ENCODE measurements around the gene ERLEC1. TPM values are rescaled to one million over a fixed set of nuclear protein-coding genes. Genes with fewer than 3 reads are reported as not detected.

Gene ERLEC1
- total RNA-seq, 1 experiment from 2014 or later = 21.6 TPM

DNA sequence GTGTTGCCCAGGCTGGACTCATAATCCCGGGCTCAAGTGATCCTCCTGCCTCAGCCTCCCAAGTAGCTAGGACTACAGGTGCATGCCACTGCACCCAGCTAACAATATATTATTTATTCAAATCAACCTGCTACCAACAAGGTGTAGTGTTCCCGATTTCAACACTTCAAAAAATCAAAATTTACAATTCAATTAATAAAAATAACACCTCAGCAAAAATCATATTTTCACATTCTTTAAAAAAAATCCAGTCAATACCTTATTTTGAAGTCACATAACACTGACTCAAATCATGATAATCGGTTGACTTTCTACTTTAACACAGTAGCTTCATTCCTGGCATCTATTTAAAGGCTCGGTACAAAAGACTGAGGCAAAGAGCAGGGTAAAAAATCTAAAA lies 65.7 kb downstream of the ERLEC1 start:
- no peak overlapping the region for H2BK5ac ChIP-seq (ENCODE audit: insufficient read length, low read length)
- no peak overlapping the region for H3K4ac ChIP-seq (ENCODE audit: low read depth, low read length)
- H2BK20ac ChIP-seq (ENCODE audit: low read depth, low read length, poor library complexity, severe bottlenecking) = no peak overlapping the region
- no peak overlapping the region for H2AK5ac ChIP-seq (ENCODE audit: insufficient read length, low read length)
- H3K27me3 Mint-ChIP-seq (ENCODE audit: low read depth) = no peaks in the 10 kb centered on the region
- no peak overlapping the region for H3K27ac Mint-ChIP-seq
- no peak overlapping the region for H3K27ac ChIP-seq (ENCODE audit: insufficient read length, low read depth, low read length)
- H2AFZ ChIP-seq (ENCODE audit: low read length) = no peak overlapping the region
- no peak overlapping the region for H4K8ac ChIP-seq (replicated peaks; ENCODE audit: insufficient read length, low read depth, low read length)
- TF ChIP-seq CTCF (conservative IDR thresholded peaks at IDR 0.05) = no peak
- no peak overlapping the region for H3K4me2 ChIP-seq (ENCODE audit: insufficient read depth, insufficient read length, low read length)
- no peaks in the 10 kb centered on the region for H3K79me2 ChIP-seq (ENCODE audit: insufficient read depth, low read length)
- H3K79me1 ChIP-seq (ENCODE audit: insufficient read depth, low read depth, low read length, poor library complexity, severe bottlenecking) = no peaks in the 10 kb centered on the region
- no peak overlapping the region for H3K4me3 Mint-ChIP-seq
- H2BK120ac ChIP-seq (ENCODE audit: low read depth, low read length, poor library complexity, severe bottlenecking) = no peak overlapping the region
- no peak overlapping the region for H3K9ac ChIP-seq (ENCODE audit: extremely low read depth, insufficient read length, low read length)
- 100% methylated on average over 1 of the region's 4 CpGs for WGBS (ENCODE audit: extremely low coverage, insufficient read length, low lambda C conversion rate)
- peaks cover 5 to 41% (median 14%) of the 10 kb centered on the region in 3 experiments; a peak in 6 of 7 replicates for H3K36me3 Mint-ChIP-seq (ENCODE audit: insufficient read depth in 1 of 3, low read depth in 3 of 3)
- no peaks in the 10 kb centered on the region for H4K20me1 ChIP-seq (ENCODE audit: control insufficient read depth, insufficient read depth, insufficient read length)
- H4K91ac ChIP-seq (ENCODE audit: insufficient read length, low read depth, low read length) = no peak overlapping the region
- H2BK15ac ChIP-seq (ENCODE audit: low read depth, low read length) = no peak overlapping the region
- no peak overlapping the region for H2BK12ac ChIP-seq (ENCODE audit: insufficient read length, low read depth, low read length)
- H3K4me1 ChIP-seq (ENCODE audit: insufficient read depth, low read length) = no peaks in the 10 kb centered on the region
- H3K9me3 ChIP-seq (ENCODE audit: control insufficient read depth, low read depth, low read length) = no peaks in the 10 kb centered on the region
- H3T11ph ChIP-seq (ENCODE audit: low read length) = no peak overlapping the region
- no peaks in the 10 kb centered on the region for H3K27me3 ChIP-seq (ENCODE audit: insufficient read depth, low read length)
- no peak overlapping the region for H3K23ac ChIP-seq (ENCODE audit: insufficient read length, low read depth, low read length)
- no peaks in the 10 kb centered on the region for H3K4me1 Mint-ChIP-seq
- no peaks in the 10 kb centered on the region for H3K23me2 ChIP-seq (ENCODE audit: insufficient read length, low read depth, low read length, poor library complexity, severe bottlenecking)
- no peak overlapping the region for H3K14ac ChIP-seq (ENCODE audit: insufficient read depth, low read length)
- H3K9me3 Mint-ChIP-seq = no peaks in the 10 kb centered on the region
- no peak overlapping the region for H3K56ac ChIP-seq (ENCODE audit: insufficient read length, low read depth, low read length)
- H4K5ac ChIP-seq (ENCODE audit: insufficient read length, low read depth, low read length) = no peak overlapping the region
- no peak overlapping the region for H3K18ac ChIP-seq (ENCODE audit: insufficient read length, low read depth, low read length)
- DNase-seq = no peak
